Measurements from ENCODE around the gene KLHL7.

DNA sequence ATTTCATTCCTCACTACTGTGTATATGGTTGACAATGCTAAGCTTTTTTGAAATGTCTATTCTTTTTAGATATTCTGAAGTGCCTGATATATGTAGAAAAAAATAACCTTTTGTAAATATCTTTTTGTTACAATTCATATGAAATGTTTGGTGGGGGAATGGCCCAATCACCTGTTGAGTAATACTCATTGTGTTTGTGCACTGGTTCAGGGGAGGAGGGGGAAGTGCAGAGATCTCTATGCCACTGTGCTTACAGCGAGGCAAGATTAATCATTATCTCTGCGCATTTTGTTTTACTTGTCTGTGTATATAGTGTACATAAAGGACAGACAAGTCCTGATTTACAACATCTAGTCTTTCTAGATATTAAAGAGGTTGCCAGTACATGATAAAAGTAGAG lies 101.4 kb downstream of the KLHL7 start:
- TF ChIP-seq, protein P1, sequence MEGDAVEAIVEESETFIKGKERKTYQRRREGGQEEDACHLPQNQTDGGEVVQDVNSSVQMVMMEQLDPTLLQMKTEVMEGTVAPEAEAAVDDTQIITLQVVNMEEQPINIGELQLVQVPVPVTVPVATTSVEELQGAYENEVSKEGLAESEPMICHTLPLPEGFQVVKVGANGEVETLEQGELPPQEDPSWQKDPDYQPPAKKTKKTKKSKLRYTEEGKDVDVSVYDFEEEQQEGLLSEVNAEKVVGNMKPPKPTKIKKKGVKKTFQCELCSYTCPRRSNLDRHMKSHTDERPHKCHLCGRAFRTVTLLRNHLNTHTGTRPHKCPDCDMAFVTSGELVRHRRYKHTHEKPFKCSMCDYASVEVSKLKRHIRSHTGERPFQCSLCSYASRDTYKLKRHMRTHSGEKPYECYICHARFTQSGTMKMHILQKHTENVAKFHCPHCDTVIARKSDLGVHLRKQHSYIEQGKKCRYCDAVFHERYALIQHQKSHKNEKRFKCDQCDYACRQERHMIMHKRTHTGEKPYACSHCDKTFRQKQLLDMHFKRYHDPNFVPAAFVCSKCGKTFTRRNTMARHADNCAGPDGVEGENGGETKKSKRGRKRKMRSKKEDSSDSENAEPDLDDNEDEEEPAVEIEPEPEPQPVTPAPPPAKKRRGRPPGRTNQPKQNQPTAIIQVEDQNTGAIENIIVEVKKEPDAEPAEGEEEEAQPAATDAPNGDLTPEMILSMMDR (conservative IDR thresholded peaks at IDR 0.05), result no peak
- TF ChIP-seq ZFX (IDR thresholded peaks at IDR 0.05), result no peak

Data from C4-2B (cell line).